IMR-90 (cell line): ENCODE measurements around the gene RTEL1. TPM values are rescaled to one million over a fixed set of nuclear protein-coding genes. Genes with fewer than 3 reads are reported as not detected.

Experiments
- ATAC-seq: fragments of 200-7000 bp; cut with Tn5 transposase; 2 replicates; pipeline ENCODE4 v1.9.1; 2020; ENCODE audit warnings: low read depth, mild to moderate bottlenecking, moderate library complexity
- BruUV-seq: library from RNA; stranded (reverse); fragments of 400-500 nt; replicated peaks from 2 replicates; lab custom pipeline; 2021; lab: Mats Ljungman, UMichigan
- CTCF ChIA-PET: fragments of 300-600 bp; formaldehyde crosslinking; extraction: SDS; loops from one replicate; lab custom pipeline; 2021; ENCODE audit warnings: antibody characterized with exemption; lab: Yijun Ruan, JAX
- POLR2A ChIA-PET: fragments of 300-600 bp; sonication (Branson Sonifier 250); formaldehyde crosslinking; loops from one replicate; lab custom pipeline; 2022; ENCODE audit warnings: antibody characterized with exemption; ENCODE audit not compliant: unreplicated experiment; lab: Charles Lee
- DNase-seq: peaks from one replicate; pipeline ENCODE4 v3.0.0; 2013
- H2AFZ ChIP-seq: replicated peaks from 2 replicates; pipeline ENCODE3; 2013; ENCODE audit warnings: low read length, mild to moderate bottlenecking; ENCODE audit not compliant: poor library complexity
- H2AK5ac ChIP-seq: 2 replicates; pipeline ENCODE4 v1.6.1; 2013; ENCODE audit warnings: low read depth, low read length, inconsistent platforms
- H2AK9ac ChIP-seq: replicated peaks from 2 replicates; pipeline ENCODE3; 2013; ENCODE audit warnings: mild to moderate bottlenecking, low read depth, low read length, moderate library complexity; ENCODE audit not compliant: poor library complexity
- H2BK120ac ChIP-seq: 2 replicates; pipeline ENCODE4 v1.6.1; 2013; ENCODE audit warnings: low read depth, low read length, inconsistent platforms
- H2BK15ac ChIP-seq: 3 replicates; pipeline ENCODE4 v1.6.1; 2013; ENCODE audit warnings: low read depth, low read length, inconsistent platforms
- H2BK20ac ChIP-seq: 2 replicates; pipeline ENCODE4 v1.6.1; 2013; ENCODE audit warnings: low read depth, mild to moderate bottlenecking, inconsistent platforms, low read length, moderate library complexity
- H2BK5ac ChIP-seq: 2 replicates; pipeline ENCODE4 v1.6.1; 2013; ENCODE audit warnings: mild to moderate bottlenecking, low read depth, low read length, inconsistent platforms; ENCODE audit not compliant: poor library complexity, severe bottlenecking
- H3K14ac ChIP-seq: replicated peaks from 2 replicates; pipeline ENCODE4 v1.6.1; 2013; ENCODE audit warnings: low read depth, low read length, inconsistent platforms
- H3K18ac ChIP-seq: 2 replicates; pipeline ENCODE4 v1.6.1; 2013; ENCODE audit warnings: low read depth, low read length, control low read depth
- H3K23ac ChIP-seq: 2 replicates; pipeline ENCODE4 v1.6.1; 2013; ENCODE audit warnings: low read depth, low read length, inconsistent platforms
- H3K27ac ChIP-seq: 2 replicates; pipeline ENCODE4 v1.5.1; 2013; ENCODE audit warnings: mild to moderate bottlenecking, control low read depth, low read length; ENCODE audit not compliant: insufficient read depth
- H3K27me3 ChIP-seq: 2 replicates; pipeline ENCODE4 v1.6.1; 2013; ENCODE audit warnings: low read length; ENCODE audit not compliant: control insufficient read depth, insufficient read depth
- H3K36me3 ChIP-seq: 2 replicates; pipeline ENCODE4 v1.6.1; 2013; ENCODE audit warnings: low read length, mixed read lengths; ENCODE audit not compliant: control insufficient read depth, insufficient read depth
- H3K4ac ChIP-seq: 2 replicates; pipeline ENCODE4 v1.6.1; 2013; ENCODE audit warnings: low read depth, low read length, inconsistent platforms
- H3K4me1 ChIP-seq: 2 replicates; pipeline ENCODE4 v1.6.1; 2013; ENCODE audit warnings: low read length, mixed read lengths; ENCODE audit not compliant: control insufficient read depth, insufficient read depth
- H3K4me2 ChIP-seq: 2 replicates; pipeline ENCODE4 v1.6.1; 2013; ENCODE audit warnings: low read depth, mild to moderate bottlenecking, control low read depth, low read length, moderate library complexity
- H3K4me3 ChIP-seq: 2 replicates; pipeline ENCODE4 v1.5.1; 2013; ENCODE audit warnings: low read depth, mild to moderate bottlenecking, control low read depth, low read length, moderate library complexity; ENCODE audit not compliant: insufficient read depth
- H3K56ac ChIP-seq: 2 replicates; pipeline ENCODE4 v1.6.1; 2013; ENCODE audit warnings: low read length, inconsistent platforms; ENCODE audit not compliant: insufficient read depth; ENCODE audit errors: extremely low read depth
- H3K79me1 ChIP-seq, 2 experiments: 2 replicates each; pipeline ENCODE4 v1.6.1; 2013; ENCODE audit warnings: low read length in 2 of 2, inconsistent platforms in 1 of 2, low read depth in 1 of 2
- H3K9ac ChIP-seq: 2 replicates; pipeline ENCODE4 v1.6.1; 2013; ENCODE audit warnings: low read depth, low read length, control low read depth
- H3K9me1 ChIP-seq: 2 replicates; pipeline ENCODE4 v1.6.1; 2013; ENCODE audit warnings: low read length, inconsistent platforms; ENCODE audit not compliant: insufficient read depth
- H3K9me3 ChIP-seq: 2 replicates; pipeline ENCODE4 v1.6.1; 2013; ENCODE audit warnings: low read length; ENCODE audit not compliant: control insufficient read depth, insufficient read depth
- H4K20me1 ChIP-seq: 2 replicates; pipeline ENCODE4 v1.6.1; 2013; ENCODE audit warnings: low read length, inconsistent platforms; ENCODE audit not compliant: insufficient read depth
- H4K5ac ChIP-seq: 2 replicates; pipeline ENCODE4 v1.6.1; 2013; ENCODE audit warnings: mild to moderate bottlenecking, low read depth, low read length, control low read depth
- H4K8ac ChIP-seq, 2 experiments: 2 replicates each; pipeline ENCODE4 v1.6.1; 2013; ENCODE audit warnings: low read depth in 2 of 2, low read length in 2 of 2, control low read depth in 1 of 2, inconsistent platforms in 1 of 2
- H4K91ac ChIP-seq: 2 replicates; pipeline ENCODE4 v1.6.1; 2013; ENCODE audit warnings: low read depth, low read length, inconsistent platforms; ENCODE audit not compliant: insufficient read depth
- BHLHE40 ChIP-seq: fragments of 150-350 bp; IDR thresholded peaks from 2 replicates; pipeline ENCODE4 v1.6.1; 2016; ENCODE audit warnings: mild to moderate bottlenecking, low read depth, low read length
- CEBPB ChIP-seq: IDR thresholded peaks from 2 replicates; pipeline ENCODE4 v1.6.1; 2012; ENCODE audit warnings: low read depth, low read length, improper control_type of control experiment
- CHD1 ChIP-seq: IDR thresholded peaks from 2 replicates; pipeline ENCODE4 v1.6.1; 2012; ENCODE audit warnings: low read depth, low read length, improper control_type of control experiment
- FOS ChIP-seq: fragments of 150-350 bp; IDR thresholded peaks from 2 replicates; pipeline ENCODE4 v1.6.1; 2016; ENCODE audit warnings: low read depth, low read length
- MAFK ChIP-seq: IDR thresholded peaks from 2 replicates; pipeline ENCODE4 v1.6.1; 2012; ENCODE audit warnings: low read depth, low read length, improper control_type of control experiment
- MAZ ChIP-seq: IDR thresholded peaks from 2 replicates; pipeline ENCODE4 v1.6.1; 2012; ENCODE audit warnings: low read depth, mild to moderate bottlenecking, low read length, improper control_type of control experiment, moderate library complexity, borderline replicate concordance
- MXI1 ChIP-seq: IDR thresholded peaks from 2 replicates; pipeline ENCODE4 v1.6.1; 2012; ENCODE audit warnings: low read depth, mild to moderate bottlenecking, low read length, moderate library complexity, borderline replicate concordance
- NFE2L2 ChIP-seq: fragments of 150-350 bp; IDR thresholded peaks from 2 replicates; pipeline ENCODE4 v1.6.1; 2016; ENCODE audit warnings: low read depth, mild to moderate bottlenecking, low read length
- POLR2A ChIP-seq: IDR thresholded peaks from 2 replicates; pipeline ENCODE4 v1.6.1; 2012; ENCODE audit warnings: mild to moderate bottlenecking, low read depth, low read length
- RAD21 ChIP-seq: IDR thresholded peaks from 2 replicates; pipeline ENCODE4 v1.6.1; 2012; ENCODE audit warnings: low read length, improper control_type of control experiment
- RCOR1 ChIP-seq: IDR thresholded peaks from 2 replicates; pipeline ENCODE4 v1.6.1; 2012; ENCODE audit warnings: mild to moderate bottlenecking, low read length, improper control_type of control experiment; ENCODE audit not compliant: insufficient replicate concordance
- RFX5 ChIP-seq: IDR thresholded peaks from 2 replicates; pipeline ENCODE4 v1.8.0; 2012; ENCODE audit warnings: low read depth, mild to moderate bottlenecking, low read length, moderate library complexity
- SMC3 ChIP-seq: fragments of 150-350 bp; IDR thresholded peaks from 2 replicates; pipeline ENCODE4 v1.6.1; 2016; ENCODE audit warnings: low read depth, mild to moderate bottlenecking, antibody characterized with exemption, low read length, moderate library complexity
- WGBS, 2 experiments: methylation state at CpG; one replicate each; pipeline versions ENCODE4 v1.1.5 to v1.1.7; 2013; ENCODE audit warnings: missing lambda C conversion rate in 2 of 2; ENCODE audit not compliant: insufficient read length in 1 of 2; ENCODE audit errors: extremely low coverage in 2 of 2; 5-methylcytosine and 5-hydroxymethylcytosine counted together
- dilution Hi-C: fragments of 300-500 bp; cut with HindIII; formaldehyde crosslinking; loops from one replicate; pipeline ENCODE4 v1.14.3; 2018; ENCODE audit warnings: low sequenced_read_pairs; ENCODE audit not compliant: unreplicated experiment
- in situ Hi-C: fragments of 300-500 bp; cut with MboI; formaldehyde crosslinking; loops from 3 replicates; pipeline ENCODE4 v1.14.3; 2019; ENCODE audit warnings: low sequenced_read_pairs, inconsistent platforms, mixed read lengths
- intact Hi-C: fragments of 100-400 bp; cut with micrococcal nuclease; formaldehyde crosslinking; loops from 2 replicates; pipeline ENCODE4 v1.10.0; 2022
- polyA plus RNA-seq, 3 experiments: library from polyadenylated mRNA; depleted of rRNA; stranded (reverse); fragments of >200 nt; gene quantifications; 2 replicates each; pipeline ENCODE4 v1.2.3, GENCODE V29; 2012; ENCODE audit warnings: low replicate concordance in 1 of 3
- total RNA-seq: library from RNA; depleted of rRNA; stranded (reverse); fragments of >200 nt; gene quantifications from 2 replicates; pipeline ENCODE4 v1.2.3, GENCODE V29; 2012
- TF ChIP-seq, protein P1 (sequence below): fragments of 150-350 bp; IDR thresholded peaks from 2 replicates; pipeline ENCODE4 v1.6.1; 2017; ENCODE audit warnings: mild to moderate bottlenecking, antibody characterized with exemption, low read length, low read depth
- TF ChIP-seq, protein P2 (sequence below): fragments of 150-350 bp; IDR thresholded peaks from 2 replicates; pipeline ENCODE4 v1.6.1; 2016; ENCODE audit warnings: low read depth, mild to moderate bottlenecking, low read length, moderate library complexity, borderline replicate concordance
- TF ChIP-seq, protein P3 (sequence below): conservative IDR thresholded peaks from 2 replicates; pipeline ENCODE4 v1.5.1; 2012; ENCODE audit warnings: mild to moderate bottlenecking, low read depth, low read length, improper control_type of control experiment

Gene RTEL1
- total and polyA plus RNA-seq, 2 of the 4 experiments (the other 2 are of a cell fraction), result 14.7 to 18.8 TPM

DNA sequence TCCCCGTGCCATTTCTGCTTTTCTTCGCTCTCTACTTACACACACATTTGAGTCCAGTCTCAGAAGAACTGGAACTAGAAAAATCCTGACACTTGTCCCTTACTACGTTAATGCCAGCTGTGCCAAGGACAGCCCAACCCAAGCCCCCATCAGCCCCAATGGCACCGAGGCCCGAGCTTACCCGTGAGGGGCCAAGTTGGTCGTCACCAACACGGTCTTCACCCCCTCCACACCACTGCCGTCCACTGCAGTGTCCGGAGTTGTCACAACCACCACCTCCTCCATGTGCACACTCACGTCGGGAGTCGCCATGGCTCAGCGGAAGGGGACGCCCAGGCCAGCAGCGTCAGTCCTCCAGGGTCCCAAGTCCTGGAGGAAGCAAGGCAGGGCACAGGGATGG lies 39.0 kb upstream of the RTEL1 start:
- Histone ChIP-seq H2BK5ac (no peak overlapping the region), H2BK15ac (no peak overlapping the region), H3K36me3 (peaks cover 34% of the 10 kb centered on the region), H2AK5ac (no peak overlapping the region), H3K27ac (no peak overlapping the region), H3K18ac (no peak overlapping the region), H2BK20ac (no peak overlapping the region), H3K9me3 (no peaks in the 10 kb centered on the region), H3K9ac (no peak overlapping the region), H2AFZ (peak overlapping the region; percentile 17), H3K79me1 (peaks cover 29 to 74% of the 10 kb centered on the region in 2 experiments), H4K8ac (no peak overlapping the region), H3K23ac (no peak overlapping the region), H3K4me1 (no peaks in the 10 kb centered on the region), H3K9me1 (peaks cover 3% of the 10 kb centered on the region; the same call in 1 of the 2 replicates), H3K56ac (no peak overlapping the region), H2BK120ac (no peak overlapping the region), H3K14ac (no peak overlapping the region), H3K4me3 (no peak overlapping the region), H3K4me2 (no peak overlapping the region), H3K27me3 (no peaks in the 10 kb centered on the region), H3K4ac (no peak overlapping the region), H4K20me1 (peaks cover 22% of the 10 kb centered on the region), H4K5ac (no peak overlapping the region), H4K91ac (no peak overlapping the region), H2AK9ac (peak overlapping the region; percentile 28)
- ChIA-PET CTCF (no interaction called here), POLR2A (no interaction called here)
- no peak for ATAC-seq
- 96% methylated on average over 5 of the region's 16 CpGs; no CpG with 5 or more reads in 1 of the 2 experiments for WGBS, 2 experiments
- dilution Hi-C loops (no loop called here), in situ Hi-C loops (no loop called here), intact Hi-C loops (no loop called here)
- no peak for TF ChIP-seq NFE2L2
- no peak for TF ChIP-seq CEBPB
- TF ChIP-seq, protein P1, sequence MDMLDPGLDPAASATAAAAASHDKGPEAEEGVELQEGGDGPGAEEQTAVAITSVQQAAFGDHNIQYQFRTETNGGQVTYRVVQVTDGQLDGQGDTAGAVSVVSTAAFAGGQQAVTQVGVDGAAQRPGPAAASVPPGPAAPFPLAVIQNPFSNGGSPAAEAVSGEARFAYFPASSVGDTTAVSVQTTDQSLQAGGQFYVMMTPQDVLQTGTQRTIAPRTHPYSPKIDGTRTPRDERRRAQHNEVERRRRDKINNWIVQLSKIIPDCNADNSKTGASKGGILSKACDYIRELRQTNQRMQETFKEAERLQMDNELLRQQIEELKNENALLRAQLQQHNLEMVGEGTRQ, result no peak
- TF ChIP-seq, protein P2, sequence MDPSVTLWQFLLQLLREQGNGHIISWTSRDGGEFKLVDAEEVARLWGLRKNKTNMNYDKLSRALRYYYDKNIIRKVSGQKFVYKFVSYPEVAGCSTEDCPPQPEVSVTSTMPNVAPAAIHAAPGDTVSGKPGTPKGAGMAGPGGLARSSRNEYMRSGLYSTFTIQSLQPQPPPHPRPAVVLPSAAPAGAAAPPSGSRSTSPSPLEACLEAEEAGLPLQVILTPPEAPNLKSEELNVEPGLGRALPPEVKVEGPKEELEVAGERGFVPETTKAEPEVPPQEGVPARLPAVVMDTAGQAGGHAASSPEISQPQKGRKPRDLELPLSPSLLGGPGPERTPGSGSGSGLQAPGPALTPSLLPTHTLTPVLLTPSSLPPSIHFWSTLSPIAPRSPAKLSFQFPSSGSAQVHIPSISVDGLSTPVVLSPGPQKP, result no peak
- TF ChIP-seq, protein P3, sequence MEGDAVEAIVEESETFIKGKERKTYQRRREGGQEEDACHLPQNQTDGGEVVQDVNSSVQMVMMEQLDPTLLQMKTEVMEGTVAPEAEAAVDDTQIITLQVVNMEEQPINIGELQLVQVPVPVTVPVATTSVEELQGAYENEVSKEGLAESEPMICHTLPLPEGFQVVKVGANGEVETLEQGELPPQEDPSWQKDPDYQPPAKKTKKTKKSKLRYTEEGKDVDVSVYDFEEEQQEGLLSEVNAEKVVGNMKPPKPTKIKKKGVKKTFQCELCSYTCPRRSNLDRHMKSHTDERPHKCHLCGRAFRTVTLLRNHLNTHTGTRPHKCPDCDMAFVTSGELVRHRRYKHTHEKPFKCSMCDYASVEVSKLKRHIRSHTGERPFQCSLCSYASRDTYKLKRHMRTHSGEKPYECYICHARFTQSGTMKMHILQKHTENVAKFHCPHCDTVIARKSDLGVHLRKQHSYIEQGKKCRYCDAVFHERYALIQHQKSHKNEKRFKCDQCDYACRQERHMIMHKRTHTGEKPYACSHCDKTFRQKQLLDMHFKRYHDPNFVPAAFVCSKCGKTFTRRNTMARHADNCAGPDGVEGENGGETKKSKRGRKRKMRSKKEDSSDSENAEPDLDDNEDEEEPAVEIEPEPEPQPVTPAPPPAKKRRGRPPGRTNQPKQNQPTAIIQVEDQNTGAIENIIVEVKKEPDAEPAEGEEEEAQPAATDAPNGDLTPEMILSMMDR, result no peak
- TF ChIP-seq RAD21, result no peak
- no peak for TF ChIP-seq RCOR1
- no peak for TF ChIP-seq MXI1
- no peak for TF ChIP-seq MAFK
- no peak for TF ChIP-seq BHLHE40
- no peak for TF ChIP-seq MAZ
- no peak for TF ChIP-seq CHD1
- no peak for TF ChIP-seq SMC3
- TF ChIP-seq FOS, result no peak
- TF ChIP-seq RFX5, result no peak
- no peak for TF ChIP-seq POLR2A
- BruUV-seq, result no TSS peak
- no peak for DNase-seq
